ENCODE data around the gene STK25. TPM values are rescaled to one million over a fixed set of nuclear protein-coding genes. Genes with fewer than 3 reads are reported as not detected.
"Not testable (repeated sequence)": the region's sequence is repeated elsewhere in the genome, so short reads cannot be mapped to it uniquely, and the experiment has no call there.

Gene STK25
- total RNA-seq, 1 donor from 2014 or later, result 367 TPM

DNA sequence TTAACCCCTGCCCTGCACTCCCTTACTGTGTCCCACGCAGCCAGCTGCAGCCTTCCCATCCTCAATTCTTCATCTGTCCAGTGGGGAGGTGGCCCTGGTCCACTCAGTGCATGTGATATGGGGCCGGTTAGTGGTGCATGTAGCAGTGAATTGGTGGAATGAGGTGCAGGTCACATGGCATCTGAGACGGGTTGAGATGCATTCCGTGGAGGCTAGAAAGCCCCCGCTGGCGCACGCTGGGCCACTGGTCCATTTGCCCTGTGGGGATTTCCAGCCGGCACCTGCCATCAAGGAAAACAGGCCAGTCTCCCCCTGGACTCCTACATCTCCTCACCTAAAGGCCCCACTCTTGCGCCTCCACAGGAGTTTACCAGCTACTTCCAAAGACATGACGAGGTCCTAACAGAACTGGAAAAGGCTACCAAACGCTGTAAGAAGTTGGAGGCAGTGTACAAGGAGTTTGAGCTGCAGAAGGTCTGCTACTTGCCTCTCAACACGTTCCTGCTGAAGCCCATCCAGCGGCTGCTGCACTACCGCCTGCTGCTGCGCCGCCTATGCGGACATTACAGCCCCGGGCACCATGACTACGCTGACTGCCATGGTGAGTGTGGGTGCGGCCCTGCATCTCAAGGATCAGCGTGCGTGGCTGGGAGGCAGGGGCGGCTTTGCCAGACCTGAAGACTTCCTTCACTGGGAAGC, 40.5 kb downstream of the STK25 start:
- no peak for DNase-seq (ENCODE audit: low read depth in 2 of 2)

DNA sequence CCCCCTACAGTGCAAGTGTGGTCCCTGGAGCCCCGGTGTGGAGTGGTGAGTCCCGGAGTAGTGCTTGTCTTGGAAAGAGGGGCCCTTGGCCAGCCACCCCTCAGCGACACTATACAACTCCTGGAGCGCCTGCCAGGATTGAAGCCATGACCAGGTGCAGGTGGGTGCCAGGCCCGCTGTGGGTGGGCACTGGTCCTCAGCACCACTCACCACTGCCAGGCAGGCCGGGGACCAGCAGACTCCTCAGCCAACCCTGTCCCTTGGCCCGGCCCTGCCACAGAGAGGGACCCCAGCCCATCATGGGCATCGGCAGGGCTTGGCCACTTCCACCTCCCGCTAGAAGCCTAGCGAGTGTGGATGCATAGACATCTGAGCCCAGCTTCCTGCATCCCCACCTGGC, 42.2 kb downstream of the STK25 start:
- no peak for DNase-seq (ENCODE audit: low read depth in 2 of 2)

DNA sequence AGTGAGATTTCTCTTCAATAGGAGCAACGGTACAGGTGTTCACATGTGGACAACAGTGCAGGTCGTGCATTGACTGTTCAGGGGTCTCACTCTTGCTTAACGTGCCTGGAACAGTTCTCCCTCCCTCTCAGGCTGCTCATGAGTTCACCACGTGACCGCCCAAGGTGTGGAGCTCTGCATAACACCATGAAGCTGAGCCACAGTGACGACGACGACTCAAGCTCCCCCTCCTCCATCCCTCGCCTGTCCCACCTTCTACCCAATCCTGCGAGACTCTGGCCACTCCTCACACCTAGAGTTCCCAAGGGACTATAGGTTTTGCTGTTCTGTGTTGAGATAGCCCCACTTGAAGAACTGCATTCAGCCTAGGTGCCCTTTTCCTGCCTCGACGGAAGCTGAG, 42.8 kb downstream of the STK25 start:
- DNase-seq (ENCODE audit: low read depth in 2 of 2), result no peak

DNA sequence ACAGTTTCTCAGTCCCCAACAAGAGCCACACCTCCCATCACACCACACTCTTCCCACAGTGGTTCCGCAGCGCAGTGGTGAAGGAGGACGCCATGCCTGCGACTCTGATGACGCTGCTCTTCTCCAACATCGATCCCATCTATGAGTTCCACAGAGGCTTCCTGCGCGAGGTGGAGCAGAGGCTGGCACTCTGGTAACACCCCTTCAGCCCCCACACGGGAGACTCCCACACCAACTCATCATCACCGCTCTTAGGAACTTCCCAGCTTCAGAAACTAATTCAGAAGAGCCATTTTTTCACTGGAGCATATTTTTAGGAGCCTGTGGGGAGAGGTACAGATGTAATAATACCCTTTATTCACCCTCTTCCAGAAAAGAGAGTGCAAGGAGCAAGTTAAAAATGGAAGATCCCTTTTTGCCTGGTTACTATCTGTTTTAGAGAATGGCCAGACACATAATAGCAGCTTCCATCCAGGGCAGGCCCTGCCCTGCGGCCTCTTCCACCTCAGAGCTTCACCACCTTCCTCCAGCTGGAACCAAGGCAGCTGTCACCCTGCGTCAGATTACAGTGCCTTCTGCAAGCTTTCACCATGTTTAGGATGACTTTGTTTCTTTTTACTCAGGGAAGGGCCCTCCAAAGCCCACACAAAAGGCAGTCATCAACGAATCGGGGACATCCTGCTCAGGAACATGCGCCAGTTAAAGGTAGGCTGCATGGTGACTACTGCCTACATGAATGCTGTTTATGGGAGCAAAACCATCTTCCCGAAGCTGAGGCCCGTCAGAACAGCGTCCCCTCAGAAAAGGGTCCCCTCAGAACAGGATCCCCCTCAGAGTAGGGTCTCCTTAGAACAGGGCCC, 44.9 kb downstream of the STK25 start:
- DNase-seq (ENCODE audit: low read depth in 2 of 2), result no peak

DNA sequence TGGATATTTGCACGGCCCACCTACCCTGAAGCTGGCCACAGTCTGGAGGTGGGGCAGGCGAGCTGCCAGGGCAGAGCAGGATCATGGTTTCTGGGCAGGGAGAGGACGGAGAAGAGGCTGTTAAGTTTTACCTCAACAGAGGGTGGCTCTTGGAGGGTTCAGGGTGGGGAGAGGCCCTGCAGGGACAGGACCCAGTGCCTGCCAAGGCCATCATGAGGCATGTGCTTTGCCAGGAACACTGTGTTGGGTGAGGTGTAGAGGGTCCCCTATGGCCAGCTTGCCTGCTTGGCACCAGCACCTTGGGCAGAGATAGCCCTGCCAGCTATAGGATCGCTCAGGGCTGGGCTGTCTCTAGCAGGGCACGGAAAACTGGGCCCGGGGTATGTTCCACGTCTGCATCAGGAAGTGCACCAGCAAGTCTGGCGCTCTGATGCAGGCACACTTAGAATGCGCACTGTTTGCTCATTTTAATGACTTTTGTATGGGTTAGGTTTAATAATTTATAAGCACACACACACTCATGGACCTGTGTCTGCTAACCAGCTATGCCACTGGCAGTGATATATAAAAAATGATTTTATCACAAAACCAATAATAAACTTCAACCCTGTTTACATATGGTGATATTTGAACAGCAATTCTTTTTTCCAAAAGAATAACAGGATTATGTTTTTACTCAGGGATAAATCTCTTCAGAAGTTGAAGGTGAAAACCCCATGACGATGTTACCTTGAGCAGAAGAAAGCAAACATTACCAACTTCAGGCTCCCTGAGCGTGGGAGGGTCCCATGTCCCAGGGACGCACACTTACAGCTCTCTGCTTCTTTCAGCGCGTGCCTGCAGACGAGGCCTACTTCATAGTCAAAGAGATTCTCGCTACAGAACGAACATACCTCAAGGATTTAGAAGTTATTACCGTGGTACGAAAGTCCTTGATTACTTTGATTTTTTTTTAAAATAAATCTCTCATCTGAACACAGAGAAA, 46.4 kb downstream of the STK25 start:
- no peak for DNase-seq (ENCODE audit: low read depth in 2 of 2)

DNA sequence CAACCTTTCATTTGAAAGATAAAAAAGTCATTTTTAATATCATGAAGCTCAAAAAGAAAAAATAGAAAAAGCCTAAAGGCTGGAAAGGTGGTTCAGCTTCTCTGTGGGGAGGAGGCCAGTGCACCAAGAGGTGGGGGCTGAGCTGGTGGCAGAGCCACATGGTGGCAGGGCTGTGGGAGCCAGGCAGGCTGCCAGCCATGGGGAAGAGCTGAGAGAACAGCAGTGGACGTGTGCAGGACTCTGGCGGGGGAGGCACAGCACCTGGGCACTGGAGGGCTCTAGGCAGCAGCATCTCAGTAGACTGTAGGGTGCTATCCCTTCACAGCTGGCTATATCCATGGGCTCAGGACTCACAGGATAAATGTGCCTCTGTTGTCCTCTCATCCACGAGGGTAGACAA, 47.8 kb downstream of the STK25 start:
- DNase-seq (ENCODE audit: low read depth in 2 of 2), result no peak

DNA sequence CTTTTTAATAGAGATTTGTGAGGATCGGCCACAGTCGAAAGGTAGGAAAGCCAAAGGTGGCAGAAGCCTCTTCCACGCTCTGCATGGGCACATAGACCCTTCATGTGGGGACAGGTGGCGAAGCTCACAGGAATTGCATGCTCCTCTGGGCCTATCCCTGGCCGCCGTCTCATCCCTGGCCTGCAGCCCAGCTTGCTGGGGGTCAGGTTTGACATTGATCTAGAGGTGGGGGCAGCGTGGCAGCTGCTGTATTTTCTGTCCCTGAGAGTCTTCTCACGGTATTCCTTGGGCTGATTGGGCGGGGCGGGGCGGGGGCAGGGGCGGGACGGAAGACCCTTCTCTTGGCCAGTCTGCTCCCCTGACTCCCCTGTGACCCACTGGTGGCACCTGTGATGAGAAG, 48.9 kb downstream of the STK25 start:
- DNase-seq (ENCODE audit: low read depth in 2 of 2), result no peak

DNA sequence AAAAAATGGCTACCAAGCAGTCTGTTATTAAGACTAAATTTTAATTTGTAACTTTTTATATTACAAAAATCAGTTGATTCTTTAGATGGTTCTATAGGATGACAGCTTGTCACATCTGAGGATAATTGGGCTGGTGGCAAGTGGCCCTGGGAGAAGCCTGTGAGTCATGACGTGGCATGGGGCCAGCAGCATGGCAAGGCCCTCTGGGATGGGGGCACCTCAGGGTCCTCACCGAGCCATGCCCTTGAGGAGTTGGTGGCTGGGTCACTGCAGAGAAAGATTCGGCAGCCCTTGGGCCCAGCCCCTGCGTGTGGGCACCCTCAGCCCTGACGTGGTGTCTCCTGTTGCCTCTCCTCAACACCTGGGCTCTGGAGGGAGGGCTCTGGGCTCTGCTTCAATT, 49.7 kb downstream of the STK25 start:
- DNase-seq (ENCODE audit: low read depth in 2 of 2), result no peak

DNA sequence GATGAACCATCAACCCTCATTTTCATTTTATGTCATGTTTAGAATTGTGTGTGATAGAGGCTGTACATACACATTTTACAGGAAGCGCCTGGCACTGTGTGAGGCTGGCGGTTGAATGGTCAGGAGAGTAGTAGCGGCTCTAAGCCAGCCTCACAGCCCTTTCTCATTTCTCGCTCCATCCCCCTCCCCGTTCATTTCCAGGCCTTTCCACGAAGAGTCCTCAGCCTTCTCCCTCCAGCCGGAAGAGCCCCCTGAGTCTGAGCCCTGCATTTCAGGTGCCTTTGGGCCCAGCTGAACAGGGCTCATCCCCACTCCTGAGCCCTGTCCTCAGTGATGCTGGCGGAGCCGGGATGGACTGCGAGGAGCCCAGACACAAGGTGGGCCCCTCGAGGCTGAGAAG, 51.8 kb downstream of the STK25 start:
- DNase-seq (ENCODE audit: low read depth in 2 of 2), result no peak

DNA sequence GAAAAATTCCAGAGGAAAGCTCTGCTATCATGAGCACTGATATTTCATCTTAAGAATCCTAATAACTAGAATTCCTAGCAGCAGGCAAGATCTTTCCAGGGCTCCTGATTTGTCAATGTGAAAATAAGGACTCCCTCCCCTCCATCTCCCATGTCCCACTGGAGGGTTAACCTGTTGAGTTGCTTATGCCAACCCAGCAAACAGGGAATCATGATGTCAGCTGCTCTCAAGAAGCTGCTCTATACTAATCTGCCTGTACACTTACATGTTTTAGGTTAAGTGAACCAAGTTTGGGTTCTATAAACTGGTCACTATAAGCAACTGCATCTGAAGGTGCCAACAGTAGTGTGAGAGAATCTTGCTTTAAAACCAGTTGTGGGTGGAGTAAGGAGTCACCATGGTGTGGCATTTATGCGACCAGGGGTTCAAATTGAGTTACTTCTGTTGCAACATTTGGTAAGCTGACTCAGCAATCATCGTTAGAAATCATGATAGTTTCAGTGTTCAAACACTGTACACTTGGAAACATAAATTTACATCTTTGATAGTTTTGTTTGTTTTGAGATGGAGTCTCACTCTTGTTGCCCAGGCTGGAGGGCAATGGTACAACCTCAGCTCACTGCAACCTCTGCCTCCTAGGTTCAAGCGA, 53.4 kb downstream of the STK25 start:
- no peak for DNase-seq (ENCODE audit: low read depth in 2 of 2)

DNA sequence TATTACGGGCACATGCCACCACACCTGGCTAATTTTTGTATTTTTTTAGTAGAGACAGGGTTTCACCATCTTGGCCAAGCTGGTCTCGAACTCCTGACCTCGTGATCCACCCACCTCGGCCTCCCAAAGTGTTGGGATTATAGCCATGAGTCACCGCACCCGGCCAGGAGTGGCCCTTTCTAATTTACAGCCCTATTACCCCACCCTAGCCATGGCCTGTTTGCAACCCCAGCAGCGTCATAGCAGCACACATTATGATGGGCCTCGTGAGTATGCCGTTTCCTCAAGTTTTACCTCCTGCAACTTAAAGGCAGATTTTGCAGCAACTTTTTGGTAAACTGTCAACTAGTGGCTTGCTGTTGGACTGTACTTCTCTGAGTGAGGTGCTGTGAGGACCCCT, 54.5 kb downstream of the STK25 start:
- DNase-seq (ENCODE audit: low read depth in 2 of 2), result not testable (repeated sequence)

DNA sequence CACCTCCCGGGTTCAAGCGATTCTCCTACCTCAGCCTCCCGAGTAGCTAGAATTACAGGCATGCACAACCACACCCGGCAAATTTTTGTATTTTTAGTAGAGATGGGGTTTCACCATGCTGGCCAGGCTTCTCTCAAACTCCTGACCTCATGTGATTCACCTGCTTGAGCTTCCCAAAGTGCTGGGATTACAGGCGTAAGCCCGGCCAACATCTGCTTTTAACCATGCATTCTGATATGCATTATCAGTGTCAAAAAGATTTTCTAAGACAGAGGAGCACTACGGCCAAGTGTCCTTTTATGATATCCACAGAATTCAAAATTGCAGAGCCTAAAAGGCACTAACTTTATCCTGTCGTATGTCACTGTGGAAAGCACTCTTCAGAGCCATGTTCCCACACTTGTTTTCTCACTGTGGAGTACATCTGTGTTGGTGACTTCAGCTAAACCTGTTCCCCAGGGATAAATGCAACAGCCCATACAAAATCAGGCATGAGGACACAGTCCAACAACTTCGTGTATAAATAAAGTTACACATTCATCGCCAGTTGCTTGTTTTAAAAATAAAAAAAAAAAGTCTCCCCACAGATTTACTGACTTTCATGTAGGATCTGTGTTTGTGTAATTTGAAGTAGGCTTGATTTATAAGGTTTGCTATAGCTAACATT, 56.4 kb downstream of the STK25 start:
- DNase-seq (ENCODE audit: low read depth in 2 of 2), result no peak

DNA sequence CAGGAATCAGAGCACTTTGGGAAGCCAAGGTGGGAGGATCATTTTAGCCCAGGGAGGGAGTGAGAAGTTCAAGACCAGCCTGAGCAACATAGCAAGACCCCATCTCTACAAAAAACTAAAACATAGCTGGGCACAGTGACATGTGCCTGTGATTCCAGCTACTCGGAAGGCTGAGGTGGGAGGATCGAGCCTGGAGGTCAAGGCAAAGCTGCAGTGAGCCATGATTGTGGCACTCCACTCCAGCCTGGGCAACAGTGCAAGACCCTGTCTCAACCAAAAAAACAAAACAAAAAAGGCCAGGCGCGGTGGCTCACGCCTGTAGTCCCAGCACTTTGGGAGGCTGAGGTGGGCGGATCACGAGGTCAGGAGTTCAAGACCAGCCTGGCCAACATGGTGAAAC, 58.3 kb downstream of the STK25 start:
- DNase-seq (ENCODE audit: low read depth in 2 of 2), result not testable (repeated sequence)

DNA sequence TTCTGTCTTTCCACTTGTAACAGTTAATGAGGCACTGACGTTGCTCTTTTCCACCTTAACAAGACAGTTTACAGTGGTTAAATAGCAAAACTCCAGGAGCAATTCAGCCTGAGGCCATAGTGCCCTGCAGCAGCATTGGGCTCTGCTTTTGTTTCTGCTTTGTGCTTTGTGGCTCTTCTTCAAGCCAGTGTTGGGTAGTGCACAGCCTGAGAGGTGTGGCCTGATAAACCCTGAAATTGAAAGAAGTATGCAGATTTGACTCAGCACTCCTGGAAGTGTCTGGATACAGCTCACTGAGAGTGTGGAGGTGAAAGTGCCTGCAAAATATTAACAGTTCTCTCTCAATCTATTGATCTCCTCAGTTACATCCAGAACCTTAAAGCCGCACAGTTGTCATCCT, 63.0 kb downstream of the STK25 start:
- no peak for DNase-seq (ENCODE audit: low read depth in 2 of 2)

DNA sequence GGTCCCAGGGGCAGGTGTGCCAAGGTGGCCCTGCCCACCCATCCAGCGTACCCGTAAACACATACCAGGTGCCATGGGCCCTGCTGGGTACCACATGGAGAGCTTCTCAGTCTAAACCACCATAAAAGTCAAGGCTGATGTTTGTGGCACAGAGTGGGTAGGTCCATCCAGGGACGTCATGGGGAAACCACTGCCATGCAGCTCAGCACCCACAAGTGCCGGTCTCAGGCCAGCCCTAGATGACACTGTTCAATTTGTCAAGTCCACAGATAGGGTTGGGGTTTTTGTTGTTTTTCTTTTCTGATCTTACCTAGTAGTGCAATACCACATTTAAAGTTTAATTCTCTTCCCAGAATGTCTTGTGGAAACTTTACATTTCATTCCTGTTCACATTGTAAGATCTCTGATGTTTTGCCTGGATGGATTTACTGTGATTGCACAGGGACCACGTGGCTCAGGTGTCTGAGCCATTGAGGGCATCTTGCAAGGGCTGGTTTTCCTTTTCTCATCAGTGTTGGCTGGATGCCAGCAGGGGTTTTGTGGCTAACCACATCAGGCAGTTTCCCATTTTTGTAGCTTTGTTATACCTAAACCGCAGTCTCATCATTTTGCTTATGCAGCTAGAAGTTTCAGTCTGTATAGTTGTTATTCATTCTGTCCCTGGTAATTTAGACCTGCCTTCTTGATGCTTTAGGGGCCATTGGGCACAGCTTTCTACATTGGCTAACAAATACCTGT, 64.7 kb downstream of the STK25 start:
- peak in 1 of 2 donors; percentile 19 for DNase-seq (ENCODE audit: low read depth in 2 of 2)

Other genes with a start within 250 kb of the STK25 start
- 591 and 619 TPM in 2 replicates for gene HDLBP, start 192.9 kb downstream of the STK25 start, total RNA-seq
- 394 and 411 TPM in 2 replicates for gene SEPTIN2, start 192.7 kb downstream of the STK25 start, total RNA-seq
- 22.7 and 35.7 TPM in 2 replicates for gene FARP2, start 152.3 kb downstream of the STK25 start, total RNA-seq
- 37.7 and 113 TPM in 2 replicates for gene BOK, start 50.2 kb upstream of the STK25 start, total RNA-seq
- 30.5 and 39.1 TPM in 2 replicates for gene THAP4, start 128.6 kb upstream of the STK25 start, total RNA-seq
- 26.2 and 39.1 TPM in 2 replicates for gene ATG4B, start 129.1 kb upstream of the STK25 start, total RNA-seq
- gene DTYMK, start 178.2 kb upstream of the STK25 start, total RNA-seq, result 22.0 and 30.3 TPM in 2 replicates
- 15.3 and 26.4 TPM in 2 replicates for gene ING5, start 193.5 kb upstream of the STK25 start, total RNA-seq
- 7.8 and 13.1 TPM in 2 replicates for gene D2HGDH, start 226.0 kb upstream of the STK25 start, total RNA-seq

Data from lung microvascular endothelial cell (primary cell).